Bronchial epithelial cell (primary cell): ENCODE results near the gene NPM1. TPM values are rescaled to one million over a fixed set of nuclear protein-coding genes. Genes with fewer than 3 reads are reported as not detected.
"Not testable (repeated sequence)": the region's sequence is repeated elsewhere in the genome, so short reads cannot be mapped to it uniquely, and the experiment has no call there.

Source experiments
- DNase-seq: peaks from one replicate; pipeline ENCODE4 v3.0.0-alpha.2; 2010; ENCODE audit warnings: low read depth
- FAIRE-seq: peaks from 2 replicates; lab custom pipeline; 2011; peaks lifted over from hg19 to GRCh38; lab: Jason Lieb, UNC
- H3K27me3 ChIP-seq: 2 replicates; pipeline ENCODE4 v1.5.1; 2011; ENCODE audit warnings: low read length; ENCODE audit not compliant: control insufficient read depth, insufficient read depth
- H3K36me3 ChIP-seq: 2 replicates; pipeline ENCODE4 v1.5.1; 2011; ENCODE audit warnings: low read length; ENCODE audit not compliant: control insufficient read depth, insufficient read depth
- H3K4me3 ChIP-seq: 2 replicates; pipeline ENCODE4 v1.5.1; 2011; ENCODE audit warnings: mild to moderate bottlenecking, low read depth, low read length, control low read depth
- CTCF ChIP-seq: IDR thresholded peaks from 2 replicates; pipeline ENCODE4 v1.5.1; 2011; ENCODE audit warnings: mild to moderate bottlenecking, moderate library complexity, low read length, control low read depth, inconsistent platforms; ENCODE audit not compliant: insufficient read depth, severe bottlenecking
- total RNA-seq: library from RNA; depleted of rRNA; stranded (reverse); fragments of >200 nt; gene quantifications from 2 replicates; pipeline ENCODE4 v1.2.1, GENCODE V29; 2014

Gene NPM1
- total RNA-seq, 1 donor from 2014 or later, result 2,049 TPM

- Histone ChIP-seq H3K36me3 (peaks cover 16% of the 10 kb centered on the region), H3K4me3 (no peak overlapping the region), H3K27me3 (no peaks in the 10 kb centered on the region)
- DNase-seq, result no peak
- no peak for TF ChIP-seq CTCF
- FAIRE-seq, result no peak
Measured at GRCh38 chr5:171401167-171401947, 13.7 kb downstream of the NPM1 start.

GRCh38 chr5:171402751-171403150 lies 15.1 kb downstream of the NPM1 start:
- H3K27me3 ChIP-seq, FAIRE-seq, H3K4me3 ChIP-seq, DNase-seq: not testable (repeated sequence)
- H3K36me3 ChIP-seq, result peaks cover 17% of the 10 kb centered on the region

GRCh38 chr5:171405615-171406014 lies 18.0 kb downstream of the NPM1 start:
- TF ChIP-seq CTCF, result peak; percentile 18
- no peak for FAIRE-seq
- H3K36me3 ChIP-seq, result peaks cover 10% of the 10 kb centered on the region
- H3K27me3 ChIP-seq, result no peaks in the 10 kb centered on the region
- no peak for DNase-seq
- no peak overlapping the region for H3K4me3 ChIP-seq

- no peak overlapping the region for H3K4me3 ChIP-seq
- TF ChIP-seq CTCF, result no peak
- H3K36me3 ChIP-seq, result peaks cover 8% of the 10 kb centered on the region
- DNase-seq (no peak), FAIRE-seq (no peak)
- no peaks in the 10 kb centered on the region for H3K27me3 ChIP-seq
Measured at GRCh38 chr5:171407234-171407633, 19.6 kb downstream of the NPM1 start.

- peaks cover 8% of the 10 kb centered on the region for H3K36me3 ChIP-seq
- no peak for TF ChIP-seq CTCF
- no peak for DNase-seq
- H3K4me3 ChIP-seq, result no peak overlapping the region
- no peak for FAIRE-seq
- no peaks in the 10 kb centered on the region for H3K27me3 ChIP-seq
Measured at GRCh38 chr5:171409164-171410136, 21.8 kb downstream of the NPM1 start.

- no peak for FAIRE-seq
- TF ChIP-seq CTCF, result no peak
- peaks cover 6% of the 10 kb centered on the region for H3K36me3 ChIP-seq
- DNase-seq, result no peak
- H3K4me3 ChIP-seq, result no peak overlapping the region
- no peaks in the 10 kb centered on the region for H3K27me3 ChIP-seq
Measured at GRCh38 chr5:171410181-171410580, 22.5 kb downstream of the NPM1 start.
